ENCODE data around the gene CRBN. TPM values are rescaled to one million over a fixed set of nuclear protein-coding genes. Genes with fewer than 3 reads are reported as not detected.

CRBN gene
- total and polyA plus RNA-seq, 2 experiments from 2014 or later = 41.1 to 69.6 TPM

GRCh38 chr3:3110749-3111361 lies 68.6 kb downstream of the CRBN start:
- H3K4me1 ChIP-seq (ENCODE audit: insufficient read depth) = no peaks in the 10 kb centered on the region
- H3K27me3 ChIP-seq (replicated peaks; ENCODE audit: insufficient read depth) = no peaks in the 10 kb centered on the region
- no peak for DNase-seq
- H3K27ac ChIP-seq = no peak overlapping the region
- no peaks in the 10 kb centered on the region for H3K9me2 ChIP-seq (ENCODE audit: insufficient read depth)
- H3K4me2 ChIP-seq (ENCODE audit: unreplicated experiment) = no peak overlapping the region
- H3K9ac ChIP-seq = no peak overlapping the region
- no peak overlapping the region for H2AFZ ChIP-seq
- TF ChIP-seq EZH2phosphoT487 (IDR thresholded peaks at IDR 0.05; ENCODE audit: insufficient read depth, low read depth) (no peak), EZH2 (IDR thresholded peaks at IDR 0.05; ENCODE audit: insufficient read depth, poor library complexity, severe bottlenecking) (no peak)
- 41 to 49% methylated on average over 7 of the region's 7 CpGs for WGBS, 2 experiments (ENCODE audit: low coverage in 1 of 2, low lambda C conversion rate in 2 of 2, missing lambda C conversion rate in 2 of 2)
- in situ Hi-C loops (cut with MboI) = no loop called here
- H3K36me3 ChIP-seq (ENCODE audit: low read depth) = no peaks in the 10 kb centered on the region
- no peaks in the 10 kb centered on the region for H3F3A ChIP-seq (ENCODE audit: insufficient read depth)
- no peak overlapping the region for H3K4me3 ChIP-seq
- no peaks in the 10 kb centered on the region for H3K9me3 ChIP-seq (ENCODE audit: low read depth)
- no peaks in the 10 kb centered on the region for H4K20me1 ChIP-seq (ENCODE audit: insufficient read depth)
- H3K79me2 ChIP-seq (ENCODE audit: insufficient read depth) = no peaks in the 10 kb centered on the region

- no peaks in the 10 kb centered on the region for H3F3A ChIP-seq (ENCODE audit: insufficient read depth)
- H3K79me2 ChIP-seq (ENCODE audit: insufficient read depth) = no peaks in the 10 kb centered on the region
- H2AFZ ChIP-seq = no peak within 1 kb of the TSS
- in situ Hi-C loops (cut with MboI) = no loop called here
- DNase-seq = no peak
- no peak within 1 kb of the TSS for H3K4me3 ChIP-seq
- no peak within 1 kb of the TSS for H3K4me2 ChIP-seq (ENCODE audit: unreplicated experiment)
- H3K9me3 ChIP-seq (ENCODE audit: low read depth) = no peaks in the 10 kb centered on the region
- H3K36me3 ChIP-seq (ENCODE audit: low read depth) = no peaks in the 10 kb centered on the region
- no peaks in the 10 kb centered on the region for H3K4me1 ChIP-seq (ENCODE audit: insufficient read depth)
- H3K27ac ChIP-seq = no peak within 1 kb of the TSS
- H4K20me1 ChIP-seq (ENCODE audit: insufficient read depth) = no peaks in the 10 kb centered on the region
- H3K27me3 ChIP-seq (replicated peaks; ENCODE audit: insufficient read depth) = no peaks in the 10 kb centered on the region
- 25 to 26% methylated on average over 4 of the region's 4 CpGs for WGBS, 2 experiments (ENCODE audit: low coverage in 1 of 2, low lambda C conversion rate in 2 of 2, missing lambda C conversion rate in 2 of 2)
- TF ChIP-seq EZH2 (IDR thresholded peaks at IDR 0.05; ENCODE audit: insufficient read depth, poor library complexity, severe bottlenecking) = no peak
- no peak for TF ChIP-seq EZH2phosphoT487 (IDR thresholded peaks at IDR 0.05; ENCODE audit: insufficient read depth, low read depth)
- no peaks in the 10 kb centered on the region for H3K9me2 ChIP-seq (ENCODE audit: insufficient read depth)
- H3K9ac ChIP-seq = no peak within 1 kb of the TSS
Measured at GRCh38 chr3:3110299-3110630, 69.2 kb downstream of the CRBN start, which contains the start of gene IL5RA. Gene IL5RA, minus strand, starts transcription at chr3:3110374. Its CDS starts 5,390 bp downstream, at chr3:3104984.

GRCh38 chr3:3109407-3110298 lies 69.8 kb downstream of the CRBN start:
- no peaks in the 10 kb centered on the region for H4K20me1 ChIP-seq (ENCODE audit: insufficient read depth)
- H3K9me2 ChIP-seq (ENCODE audit: insufficient read depth) = no peaks in the 10 kb centered on the region
- in situ Hi-C loops (cut with MboI) = no loop called here
- H3K9ac ChIP-seq = no peak overlapping the region
- no peaks in the 10 kb centered on the region for H3K79me2 ChIP-seq (ENCODE audit: insufficient read depth)
- no peaks in the 10 kb centered on the region for H3K27me3 ChIP-seq (replicated peaks; ENCODE audit: insufficient read depth)
- H3K4me1 ChIP-seq (ENCODE audit: insufficient read depth) = no peaks in the 10 kb centered on the region
- TF ChIP-seq EZH2phosphoT487 (IDR thresholded peaks at IDR 0.05; ENCODE audit: insufficient read depth, low read depth) = no peak
- TF ChIP-seq EZH2 (IDR thresholded peaks at IDR 0.05; ENCODE audit: insufficient read depth, poor library complexity, severe bottlenecking) = no peak
- no peak overlapping the region for H3K4me2 ChIP-seq (ENCODE audit: unreplicated experiment)
- no peaks in the 10 kb centered on the region for H3K36me3 ChIP-seq (ENCODE audit: low read depth)
- no peak for DNase-seq
- H3K4me3 ChIP-seq = no peak overlapping the region
- no peaks in the 10 kb centered on the region for H3K9me3 ChIP-seq (ENCODE audit: low read depth)
- no peak overlapping the region for H3K27ac ChIP-seq
- H3F3A ChIP-seq (ENCODE audit: insufficient read depth) = no peaks in the 10 kb centered on the region
- no peak overlapping the region for H2AFZ ChIP-seq
- 38 to 39% methylated on average over 11 of the region's 11 CpGs for WGBS, 2 experiments (ENCODE audit: low coverage in 1 of 2, low lambda C conversion rate in 2 of 2, missing lambda C conversion rate in 2 of 2)

- H3K4me3 ChIP-seq = no peak overlapping the region
- H3K9me2 ChIP-seq (ENCODE audit: insufficient read depth) = no peaks in the 10 kb centered on the region
- in situ Hi-C loops (cut with MboI) = no loop called here
- H4K20me1 ChIP-seq (ENCODE audit: insufficient read depth) = no peaks in the 10 kb centered on the region
- no peaks in the 10 kb centered on the region for H3K27me3 ChIP-seq (replicated peaks; ENCODE audit: insufficient read depth)
- H3K27ac ChIP-seq = no peak overlapping the region
- no peaks in the 10 kb centered on the region for H3F3A ChIP-seq (ENCODE audit: insufficient read depth)
- H3K4me1 ChIP-seq (ENCODE audit: insufficient read depth) = no peaks in the 10 kb centered on the region
- H3K36me3 ChIP-seq (ENCODE audit: low read depth) = no peaks in the 10 kb centered on the region
- H3K9ac ChIP-seq = no peak overlapping the region
- no peaks in the 10 kb centered on the region for H3K79me2 ChIP-seq (ENCODE audit: insufficient read depth)
- H3K9me3 ChIP-seq (ENCODE audit: low read depth) = no peaks in the 10 kb centered on the region
- DNase-seq = no peak
- TF ChIP-seq EZH2 (IDR thresholded peaks at IDR 0.05; ENCODE audit: insufficient read depth, poor library complexity, severe bottlenecking) (no peak), EZH2phosphoT487 (IDR thresholded peaks at IDR 0.05; ENCODE audit: insufficient read depth, low read depth) (no peak)
- H2AFZ ChIP-seq = no peak overlapping the region
- WGBS, 2 experiments (ENCODE audit: low coverage in 1 of 2, low lambda C conversion rate in 2 of 2, missing lambda C conversion rate in 2 of 2) = 23 to 32% methylated on average over 3 of the region's 3 CpGs
- H3K4me2 ChIP-seq (ENCODE audit: unreplicated experiment) = no peak overlapping the region
Measured at GRCh38 chr3:3107858-3108257, 71.6 kb downstream of the CRBN start.
